ENCODE measurements around the gene TMEM60. TPM values are rescaled to one million over a fixed set of nuclear protein-coding genes. Genes with fewer than 3 reads are reported as not detected.

The TMEM60 gene
- total and polyA plus RNA-seq, 2 of the 8 experiments (the other 6 are each of a cell fraction or from before 2014, with no cell fraction given) = 22.1 to 29.2 TPM

- Histone ChIP-seq H3K18ac (ENCODE audit: extremely low read depth, low read length) (no peak overlapping the region), H2BK12ac (ENCODE audit: low read depth, low read length) (no peak overlapping the region), H3K27ac (ENCODE audit: low read depth, low read length) (no peak overlapping the region), H3K79me2 (ENCODE audit: control insufficient read depth in 1 of 2, insufficient read depth in 2 of 2, low read length in 2 of 2) (no peaks in the 10 kb centered on the region), H3K14ac (ENCODE audit: insufficient read length) (no peak overlapping the region), H3K4me2 (ENCODE audit: insufficient read depth in 1 of 2, low read depth in 2 of 2, low read length in 2 of 2) (no peak overlapping the region), H4K8ac (ENCODE audit: extremely low read depth, insufficient read depth, low read length) (no peak overlapping the region), H2AFZ (ENCODE audit: low read length) (no peak overlapping the region), H2BK20ac (ENCODE audit: low read length) (no peak overlapping the region), H2BK5ac (ENCODE audit: low read depth, low read length) (no peak overlapping the region), H3K9ac (replicated peaks in 1 of 4; ENCODE audit: extremely low read depth in 1 of 4, low read depth in 3 of 4, low read length in 3 of 4) (no peak overlapping the region), H4K20me1 (replicated peaks in 1 of 2; ENCODE audit: control insufficient read depth in 1 of 2, insufficient read depth in 2 of 2, low read length in 2 of 2) (no peaks in the 10 kb centered on the region), H3K4me3 (ENCODE audit: extremely low read depth in 1 of 4, insufficient read depth in 2 of 4, low read depth in 3 of 4, low read length in 4 of 4) (no peak overlapping the region), H3K4me1 (replicated peaks in 1 of 4; ENCODE audit: control insufficient read depth in 3 of 4, insufficient read depth in 4 of 4, low read length in 3 of 4) (no peaks in the 10 kb centered on the region), H3K4ac (replicated peaks; ENCODE audit: insufficient read length, low read depth, low read length) (no peak overlapping the region), H2BK15ac (ENCODE audit: low read length) (no peak overlapping the region), H3K79me1 (ENCODE audit: low read depth, low read length) (no peaks in the 10 kb centered on the region), H2BK120ac (replicated peaks; ENCODE audit: low read depth, low read length) (no peak overlapping the region), H3K36me3 (ENCODE audit: control insufficient read depth in 2 of 4, insufficient read depth in 4 of 4, low read length in 3 of 4) (peaks cover 0 to 19% (median 4%) of the 10 kb centered on the region in 4 experiments; a peak in 3 of 8 replicates), H4K91ac (replicated peaks; ENCODE audit: insufficient read length, low read length) (no peak overlapping the region), H3K23ac (ENCODE audit: insufficient read length) (no peak overlapping the region), H2AK5ac (ENCODE audit: low read depth, low read length) (no peak overlapping the region), H3K23me2 (ENCODE audit: low read depth, low read length) (no peaks in the 10 kb centered on the region), H3K56ac (replicated peaks; ENCODE audit: insufficient read length, low read depth, low read length) (no peak overlapping the region), H3K9me3 (ENCODE audit: insufficient read depth in 2 of 2, low read depth in 1 of 2, low read length in 1 of 2) (no peaks in the 10 kb centered on the region), H3K27me3 (replicated peaks in 1 of 4; ENCODE audit: control insufficient read depth in 3 of 4, extremely low read depth in 1 of 4, insufficient read depth in 3 of 4, low read length in 3 of 4) (no peaks in the 10 kb centered on the region), H4K5ac (ENCODE audit: insufficient read length, low read depth, low read length) (no peak overlapping the region)
- no peak for DNase-seq (ENCODE audit: low read depth in 1 of 2, low spot score in 2 of 2)
- ChIA-PET CTCF (ENCODE audit: partially characterized antibody) (no interaction called here), POLR2A (ENCODE audit: partially characterized antibody) (no interaction called here)
- FAIRE-seq = no peak
- 88% methylated on average over 1 of the region's 1 CpG; no CpG with 5 or more reads in 1 of the 2 experiments for WGBS, 2 experiments (ENCODE audit: extremely low coverage in 1 of 2, insufficient coverage in 1 of 2, insufficient read length in 1 of 2, insufficient replicate concordance in 2 of 2, low coverage in 1 of 2, low lambda C conversion rate in 2 of 2, missing lambda C conversion rate in 1 of 2)
- TF ChIP-seq HDAC6 (IDR thresholded peaks at IDR 0.05; ENCODE audit: low read depth, low read length) (no peak), RAD21 (IDR thresholded peaks at IDR 0.05 in 1 of 2, conservative IDR thresholded peaks at IDR 0.05 in 1 of 2; ENCODE audit: low read depth in 2 of 2, low read length in 2 of 2) (no peak), CEBPB (IDR thresholded peaks at IDR 0.05; ENCODE audit: low read depth, low read length) (no peak), TBP (IDR thresholded peaks at IDR 0.05; ENCODE audit: low read depth, low read length) (no peak), SP4 (IDR thresholded peaks at IDR 0.05; ENCODE audit: low read length) (no peak), CHD1 (IDR thresholded peaks at IDR 0.05; ENCODE audit: low read depth, low read length) (no peak), TEAD4 (IDR thresholded peaks at IDR 0.05; ENCODE audit: low read depth, low read length) (no peak), PHF8 (conservative IDR thresholded peaks at IDR 0.05; ENCODE audit: low read depth, low read length) (no peak), SP2 (IDR thresholded peaks at IDR 0.05; ENCODE audit: low read length) (no peak), FOSL1 (IDR thresholded peaks at IDR 0.05; ENCODE audit: insufficient read depth, low read depth, low read length) (no peak), BRCA1 (IDR thresholded peaks at IDR 0.05; ENCODE audit: low read depth, low read length) (no peak), KDM5A (IDR thresholded peaks at IDR 0.05; ENCODE audit: low read length) (no peak), CHD2 (IDR thresholded peaks at IDR 0.05; ENCODE audit: low read length) (no peak)
- TF ChIP-seq, protein P1, sequence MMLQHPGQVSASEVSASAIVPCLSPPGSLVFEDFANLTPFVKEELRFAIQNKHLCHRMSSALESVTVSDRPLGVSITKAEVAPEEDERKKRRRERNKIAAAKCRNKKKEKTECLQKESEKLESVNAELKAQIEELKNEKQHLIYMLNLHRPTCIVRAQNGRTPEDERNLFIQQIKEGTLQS (IDR thresholded peaks at IDR 0.05; ENCODE audit: insufficient read depth, low read depth, low read length) = no peak
- TF ChIP-seq, protein P2, sequence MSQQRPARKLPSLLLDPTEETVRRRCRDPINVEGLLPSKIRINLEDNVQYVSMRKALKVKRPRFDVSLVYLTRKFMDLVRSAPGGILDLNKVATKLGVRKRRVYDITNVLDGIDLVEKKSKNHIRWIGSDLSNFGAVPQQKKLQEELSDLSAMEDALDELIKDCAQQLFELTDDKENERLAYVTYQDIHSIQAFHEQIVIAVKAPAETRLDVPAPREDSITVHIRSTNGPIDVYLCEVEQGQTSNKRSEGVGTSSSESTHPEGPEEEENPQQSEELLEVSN (IDR thresholded peaks at IDR 0.05) = no peak
Measured at GRCh38 chr7:77783111-77783510, 15.1 kb downstream of the TMEM60 start.
